OCI-LY7 (cell line): ENCODE results near the gene STPG4.

Experiments used
- EZH2phosphoT487 ChIP-seq: fragments of 200-600 bp; sonication (generic); IDR thresholded peaks from 2 replicates; pipeline ENCODE4 v1.6.1; 2018; ENCODE audit warnings: low read depth, borderline replicate concordance, mild to moderate bottlenecking, mixed run types, antibody characterized with exemption, low read length, moderate library complexity, mixed read lengths
- TF ChIP-seq, protein P1 (sequence below): fragments of 200-600 bp; sonication (generic); conservative IDR thresholded peaks from 2 replicates; pipeline ENCODE4 v1.5.1; 2014; ENCODE audit warnings: mild to moderate bottlenecking, antibody characterized with exemption, low read length, moderate library complexity, mixed read lengths

- TF ChIP-seq, protein P1, sequence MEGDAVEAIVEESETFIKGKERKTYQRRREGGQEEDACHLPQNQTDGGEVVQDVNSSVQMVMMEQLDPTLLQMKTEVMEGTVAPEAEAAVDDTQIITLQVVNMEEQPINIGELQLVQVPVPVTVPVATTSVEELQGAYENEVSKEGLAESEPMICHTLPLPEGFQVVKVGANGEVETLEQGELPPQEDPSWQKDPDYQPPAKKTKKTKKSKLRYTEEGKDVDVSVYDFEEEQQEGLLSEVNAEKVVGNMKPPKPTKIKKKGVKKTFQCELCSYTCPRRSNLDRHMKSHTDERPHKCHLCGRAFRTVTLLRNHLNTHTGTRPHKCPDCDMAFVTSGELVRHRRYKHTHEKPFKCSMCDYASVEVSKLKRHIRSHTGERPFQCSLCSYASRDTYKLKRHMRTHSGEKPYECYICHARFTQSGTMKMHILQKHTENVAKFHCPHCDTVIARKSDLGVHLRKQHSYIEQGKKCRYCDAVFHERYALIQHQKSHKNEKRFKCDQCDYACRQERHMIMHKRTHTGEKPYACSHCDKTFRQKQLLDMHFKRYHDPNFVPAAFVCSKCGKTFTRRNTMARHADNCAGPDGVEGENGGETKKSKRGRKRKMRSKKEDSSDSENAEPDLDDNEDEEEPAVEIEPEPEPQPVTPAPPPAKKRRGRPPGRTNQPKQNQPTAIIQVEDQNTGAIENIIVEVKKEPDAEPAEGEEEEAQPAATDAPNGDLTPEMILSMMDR, result no peak
- no peak for TF ChIP-seq EZH2phosphoT487
These were observed 96.8 kb downstream of the STPG4 start for GRCh38 chr2:47058003-47058931.
